Chondrocyte (in vitro differentiated cells): ENCODE results near the gene SLC6A4. TPM values are rescaled to one million over a fixed set of nuclear protein-coding genes. Genes with fewer than 3 reads are reported as not detected.
"Not testable (repeated sequence)": the region's sequence is repeated elsewhere in the genome, so short reads cannot be mapped to it uniquely, and the experiment has no call there.

Experiments used
- DNase-seq: peaks from one replicate; pipeline ENCODE4 v3.0.0; 2021; ENCODE audit warnings: mixed read lengths, low spot score
- H3K27ac Mint-ChIP-seq: one replicate; pipeline ENCODE4 v1.8.0; 2021; ENCODE audit warnings: mild to moderate bottlenecking, moderate library complexity, mixed read lengths; ENCODE audit not compliant: unreplicated experiment
- H3K27me3 Mint-ChIP-seq: 2 replicates; pipeline ENCODE4 v1.8.0; 2021; ENCODE audit warnings: low read depth, mixed read lengths
- H3K36me3 Mint-ChIP-seq: 2 replicates; pipeline ENCODE4 v1.8.0; 2021; ENCODE audit warnings: low read depth, mixed read lengths
- H3K4me1 Mint-ChIP-seq: 2 replicates; pipeline ENCODE4 v1.8.0; 2021; ENCODE audit warnings: low read depth, mild to moderate bottlenecking, mixed read lengths
- H3K4me3 Mint-ChIP-seq: one replicate; pipeline ENCODE4 v1.8.0; 2021; ENCODE audit warnings: mild to moderate bottlenecking, moderate library complexity, mixed read lengths; ENCODE audit not compliant: unreplicated experiment
- H3K9me3 Mint-ChIP-seq: 2 replicates; pipeline ENCODE4 v1.8.0; 2021; ENCODE audit warnings: low read depth, mixed read lengths
- CTCF ChIP-seq: fragments of 200-600 bp; sonication (generic); IDR thresholded peaks from 2 replicates; pipeline ENCODE4 v1.5.0; 2021; ENCODE audit warnings: antibody characterized with exemption, mild to moderate bottlenecking, moderate library complexity
- total RNA-seq: library from RNA; stranded (reverse); gene quantifications from 3 replicates; pipeline ENCODE4 v1.2.1, GENCODE V29; 2021

The SLC6A4 gene
- total RNA-seq, 1 donor from 2014 or later: not detected

DNA sequence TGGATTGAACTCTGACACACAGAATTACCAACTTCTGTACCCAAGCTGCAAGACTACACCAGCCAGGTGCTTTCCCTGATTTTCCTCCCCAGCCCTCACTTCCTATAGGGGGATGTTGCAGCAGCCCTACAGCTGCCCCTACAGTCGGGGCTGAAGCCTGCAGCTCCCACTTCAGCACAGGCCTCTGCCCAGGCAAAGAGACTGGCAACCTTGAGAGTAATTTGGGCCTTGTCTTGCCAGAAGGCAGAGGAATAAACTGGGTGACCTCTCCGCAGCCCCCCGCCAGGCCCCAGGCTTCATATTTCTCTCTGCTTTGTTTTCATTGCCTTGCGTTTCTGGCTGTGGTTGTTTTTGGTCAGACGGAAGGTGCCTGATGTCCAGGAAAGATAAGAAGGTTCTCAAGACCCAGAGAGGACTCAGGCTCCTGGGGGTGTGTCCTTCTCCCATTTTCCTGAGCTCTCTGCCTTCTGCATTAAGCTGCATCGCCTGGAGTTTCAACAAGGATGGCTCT, 32.0 kb downstream of the SLC6A4 start:
- no peak overlapping the region for H3K27ac Mint-ChIP-seq
- H3K4me3 Mint-ChIP-seq: no peak overlapping the region
- H3K27me3 Mint-ChIP-seq: no peaks in the 10 kb centered on the region
- no peak for TF ChIP-seq CTCF
- no peaks in the 10 kb centered on the region for H3K9me3 Mint-ChIP-seq
- no peaks in the 10 kb centered on the region for H3K4me1 Mint-ChIP-seq
- no peak for DNase-seq
- no peaks in the 10 kb centered on the region for H3K36me3 Mint-ChIP-seq

GRCh38 chr17:30200656-30201055, 34.8 kb downstream of the SLC6A4 start:
- not testable (repeated sequence) for H3K4me1 Mint-ChIP-seq, H3K9me3 Mint-ChIP-seq, DNase-seq, H3K27me3 Mint-ChIP-seq, H3K27ac Mint-ChIP-seq, H3K36me3 Mint-ChIP-seq, H3K4me3 Mint-ChIP-seq

DNA sequence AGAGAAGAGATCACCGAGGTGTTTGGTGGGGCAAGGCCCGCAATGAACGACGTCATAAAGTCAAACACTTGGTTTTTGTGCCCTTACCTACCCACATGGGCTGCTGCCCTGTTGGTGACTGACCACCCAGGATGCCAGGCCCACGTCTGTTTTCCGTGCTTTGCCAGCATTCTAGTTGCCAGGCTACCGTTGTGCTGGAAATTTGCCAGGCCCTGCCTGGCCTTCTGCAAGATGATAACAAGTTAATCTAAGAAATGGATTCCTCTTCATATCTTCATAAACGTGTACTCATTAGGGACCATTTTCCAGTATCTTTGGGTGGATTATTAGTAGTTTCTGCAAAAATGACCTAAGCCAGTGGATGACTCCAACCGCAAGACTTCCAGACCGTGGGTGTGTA, 35.4 kb downstream of the SLC6A4 start:
- Mint-ChIP-seq H3K9me3 (no peaks in the 10 kb centered on the region), H3K27ac (no peak overlapping the region), H3K36me3 (no peaks in the 10 kb centered on the region), H3K4me1 (peaks cover 3% of the 10 kb centered on the region), H3K27me3 (no peaks in the 10 kb centered on the region), H3K4me3 (no peak overlapping the region)
- TF ChIP-seq CTCF: no peak
- no peak for DNase-seq

DNA sequence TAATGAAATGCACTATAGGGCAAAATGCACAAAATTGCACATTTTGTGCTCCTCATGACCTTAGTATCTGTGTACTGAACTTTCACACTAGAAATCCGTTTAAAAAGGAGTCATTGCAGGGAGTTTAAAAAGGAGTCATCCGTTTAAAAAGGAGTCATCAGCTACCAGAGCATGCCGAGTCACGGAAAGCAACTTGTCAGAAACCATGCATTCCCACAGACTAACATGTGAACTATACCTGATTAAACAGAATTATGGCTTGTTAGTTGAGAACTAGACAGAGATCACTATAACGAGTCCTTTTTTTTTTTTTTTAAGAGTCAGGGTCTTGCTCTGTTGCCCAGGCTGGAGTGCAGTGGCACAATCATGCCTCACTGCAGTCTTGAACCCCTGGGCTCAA, 35.9 kb downstream of the SLC6A4 start:
- H3K9me3 Mint-ChIP-seq: no peaks in the 10 kb centered on the region
- DNase-seq: no peak
- H3K4me3 Mint-ChIP-seq: no peak overlapping the region
- no peak for TF ChIP-seq CTCF
- no peaks in the 10 kb centered on the region for H3K27me3 Mint-ChIP-seq
- H3K4me1 Mint-ChIP-seq: peaks cover 3% of the 10 kb centered on the region
- no peaks in the 10 kb centered on the region for H3K36me3 Mint-ChIP-seq
- H3K27ac Mint-ChIP-seq: no peak overlapping the region

DNA sequence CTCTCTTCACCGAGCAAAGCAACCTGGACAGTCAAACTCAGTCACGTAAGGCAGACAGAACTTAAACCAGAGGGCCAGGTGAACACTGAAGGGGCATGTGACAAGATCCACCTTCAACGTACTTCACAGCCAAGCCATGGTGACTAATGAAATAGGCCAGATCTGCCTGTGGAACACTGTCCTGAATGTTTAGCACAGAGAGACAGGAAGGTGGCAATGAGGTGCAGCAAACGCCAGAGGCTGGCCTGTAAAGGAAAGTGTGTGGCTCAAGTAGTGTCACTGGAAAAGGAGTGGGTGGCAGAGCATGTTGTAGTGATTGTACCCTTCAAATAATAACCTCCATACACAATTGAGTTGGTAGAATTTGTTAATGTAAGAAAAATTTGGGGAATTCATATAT, 38.1 kb downstream of the SLC6A4 start:
- DNase-seq: no peak
- H3K27ac Mint-ChIP-seq: no peak overlapping the region

More for the DNA sequence above, 38.1 kb downstream of the SLC6A4 start:
- Mint-ChIP-seq H3K4me3 (no peak overlapping the region), H3K36me3 (no peaks in the 10 kb centered on the region), H3K27me3 (no peaks in the 10 kb centered on the region), H3K9me3 (no peaks in the 10 kb centered on the region), H3K4me1 (peaks cover 3% of the 10 kb centered on the region)
- TF ChIP-seq CTCF: no peak
